K562 (cell line): Measurements from ENCODE around the gene PIM3. TPM values are rescaled to one million over a fixed set of nuclear protein-coding genes. Genes with fewer than 3 reads are reported as not detected.

ENCODE experiments used
- ATAC-seq: fragments of 200-7000 bp; cut with Tn5 transposase; 3 replicates; pipeline ENCODE4 v1.9.1; 2020; ENCODE audit warnings: moderate library complexity
- BruUV-seq: library from RNA; stranded (reverse); fragments of 400-500 nt; replicated peaks from 2 replicates; lab custom pipeline; 2021; lab: Mats Ljungman, UMichigan
- CTCF ChIA-PET: fragments of 300-600 bp; formaldehyde crosslinking; extraction: SDS; loops from one replicate; lab custom pipeline; 2021; ENCODE audit warnings: low intra/inter-chr PET ratio; lab: Yijun Ruan, JAX
- POLR2A ChIA-PET: fragments of 300-600, 350-650 bp; sonication (Branson Sonifier 250); formaldehyde crosslinking; extraction: SDS; loops from one replicate; lab custom pipeline; 2021; ENCODE audit warnings: antibody characterized with exemption, inconsistent platforms; lab: Yijun Ruan, JAX
- DNase-seq, 4 experiments: peaks; one replicate each; pipeline versions ENCODE4 v3.0.0 to v3.0.0-alpha.2; 2011 to 2018; ENCODE audit warnings: low spot score in 3 of 4, mixed read lengths in 3 of 4; ENCODE audit errors: extremely low read depth in 1 of 4
- FAIRE-seq: peaks from 2 replicates; lab custom pipeline; 2011; peaks lifted over from hg19 to GRCh38; lab: Jason Lieb, UNC
- H2AFZ ChIP-seq: 2 replicates; pipeline ENCODE4 v1.6.0; 2011; ENCODE audit warnings: low read depth, low read length, control low read depth, inconsistent platforms
- H3K27ac ChIP-seq: fragments of 200-600 bp; 3 replicates; pipeline ENCODE4 v1.8.0; 2011; ENCODE audit warnings: low read depth, mild to moderate bottlenecking, control low read depth, inconsistent platforms, low read length, moderate library complexity, mixed read lengths; ENCODE audit errors: extremely low read depth
- H3K27me3 ChIP-seq, 2 experiments: fragments of 300-600 bp in 1 of 2; 2 replicates in 1 of 2; 3 replicates in 1 of 2; pipeline versions ENCODE4 v1.6.0 to v1.8.0; 2011; ENCODE audit warnings: inconsistent platforms in 2 of 2, low read length in 2 of 2, mild to moderate bottlenecking in 1 of 2, mixed read lengths in 1 of 2, moderate library complexity in 1 of 2; ENCODE audit not compliant: control insufficient read depth in 2 of 2, insufficient read depth in 2 of 2
- H3K36me3 ChIP-seq: fragments of 300-600 bp; 3 replicates; pipeline ENCODE4 v1.8.0; 2011; ENCODE audit warnings: mild to moderate bottlenecking, low read length, inconsistent platforms; ENCODE audit not compliant: control insufficient read depth, insufficient read depth
- H3K4me1 ChIP-seq, 2 experiments: fragments of 200-600 bp in 1 of 2; replicated peaks in 1 of 2; 2 replicates in 1 of 2; 3 replicates in 1 of 2; pipeline versions ENCODE4 v1.5.1 to v1.8.0; 2011; ENCODE audit warnings: inconsistent platforms in 2 of 2, low read length in 2 of 2, mild to moderate bottlenecking in 1 of 2, mixed read lengths in 1 of 2, moderate library complexity in 1 of 2; ENCODE audit not compliant: control insufficient read depth in 2 of 2, insufficient read depth in 2 of 2
- H3K4me2 ChIP-seq: 2 replicates; pipeline ENCODE4 v1.6.1; 2011; ENCODE audit warnings: low read length, control low read depth, inconsistent platforms, mixed read lengths; ENCODE audit not compliant: insufficient read depth
- H3K4me3 ChIP-seq: fragments of 200-600 bp; sonication (generic), shearing (Covaris generic); 2 replicates; pipeline ENCODE4 v1.5.1; 2016; ENCODE audit warnings: control low read depth, inconsistent platforms
- H3K79me2 ChIP-seq: fragments of 200-600 bp; 3 replicates; pipeline ENCODE4 v1.8.0; 2011; ENCODE audit warnings: low read length, inconsistent platforms; ENCODE audit not compliant: control insufficient read depth, insufficient read depth
- H3K9ac ChIP-seq, 2 experiments: 2 replicates each; pipeline versions ENCODE4 v1.6.0 to v1.6.1; 2011; ENCODE audit warnings: low read depth in 2 of 2, low read length in 2 of 2, control low read depth in 1 of 2, inconsistent platforms in 1 of 2, mild to moderate bottlenecking in 1 of 2, mixed read lengths in 1 of 2; ENCODE audit not compliant: insufficient read depth in 1 of 2
- H3K9me1 ChIP-seq: one replicate; pipeline ENCODE4 v1.6.0; 2011; ENCODE audit warnings: inconsistent platforms, mild to moderate bottlenecking, low read length, moderate library complexity; ENCODE audit not compliant: control insufficient read depth, insufficient read depth
- H3K9me3 ChIP-seq: replicated peaks from 2 replicates; pipeline ENCODE4 v1.5.1; 2011; ENCODE audit warnings: low read depth, low read length, inconsistent platforms; ENCODE audit not compliant: control insufficient read depth, insufficient read depth
- H4K20me1 ChIP-seq: replicated peaks from 2 replicates; pipeline ENCODE4 v1.6.1; 2011; ENCODE audit warnings: low read length, inconsistent platforms, mixed read lengths; ENCODE audit not compliant: control insufficient read depth, insufficient read depth
- ZFP36 ChIP-seq: fragments of 150-350 bp; IDR thresholded peaks from 2 replicates; pipeline ENCODE4 v1.6.1; 2018; ENCODE audit warnings: low read length, low read depth; ENCODE audit not compliant: partially characterized antibody
- WGBS: fragments of 100-300 bp; shearing (Covaris generic); methylation state at CpG from one replicate; pipeline ENCODE4 v1.1.6; 2016; ENCODE audit warnings: low coverage, mixed read lengths; ENCODE audit not compliant: insufficient coverage; ENCODE audit errors: missing lambda C conversion rate; 5-methylcytosine and 5-hydroxymethylcytosine counted together
- in situ Hi-C: fragments of 300-500 bp; cut with MboI; formaldehyde crosslinking; loops from 4 replicates; pipeline ENCODE4 v1.15.0; 2018; ENCODE audit warnings: inconsistent platforms, mixed read lengths
- intact Hi-C: fragments of 100-400 bp; cut with micrococcal nuclease; formaldehyde crosslinking; loops from 2 replicates; pipeline ENCODE4 v1.14.2; 2022
- polyA plus RNA-seq, 8 experiments: library from polyadenylated mRNA; depleted of rRNA in 4 of 8; stranded (reverse) in 5 of 8; unstranded in 3 of 8; fragments of >200 nt; fragmentation: Nextera tagmentation in 2 of 8; fragmentation: Illumina TruSeq in 1 of 8; extraction: Ambion mirVana in 2 of 8; extraction: Trizol in 1 of 8; gene quantifications; 2 replicates each; pipeline versions ENCODE4 v1.2.1 to v1.2.3, GENCODE V29; 2011 to 2014; ENCODE audit warnings: inconsistent platforms in 1 of 8, missing spikeins in 1 of 8
- total RNA-seq, 7 experiments: library from RNA; depleted of rRNA in 6 of 7; stranded (reverse); fragments of >200 nt in 6 of 7; fragmentation: Illumina TruSeq in 2 of 7; extraction: Trizol in 2 of 7; gene quantifications; 2 replicates each; pipeline versions ENCODE4 v1.2.1 to v1.2.3, GENCODE V29; 2011 to 2021; ENCODE audit warnings: low replicate concordance in 1 of 7
- TF ChIP-seq, protein P1 (sequence below): fragments of 450-650 bp; IDR thresholded peaks from 2 replicates; pipeline ENCODE4 v1.6.1; 2016; ENCODE audit warnings: antibody characterized with exemption

PIM3 gene
- total and polyA plus RNA-seq, 9 of the 15 experiments (the other 6 are each of a cell fraction or from before 2014, with no cell fraction given) = 0.24 to 40.5 (median 5.3) TPM

DNA sequence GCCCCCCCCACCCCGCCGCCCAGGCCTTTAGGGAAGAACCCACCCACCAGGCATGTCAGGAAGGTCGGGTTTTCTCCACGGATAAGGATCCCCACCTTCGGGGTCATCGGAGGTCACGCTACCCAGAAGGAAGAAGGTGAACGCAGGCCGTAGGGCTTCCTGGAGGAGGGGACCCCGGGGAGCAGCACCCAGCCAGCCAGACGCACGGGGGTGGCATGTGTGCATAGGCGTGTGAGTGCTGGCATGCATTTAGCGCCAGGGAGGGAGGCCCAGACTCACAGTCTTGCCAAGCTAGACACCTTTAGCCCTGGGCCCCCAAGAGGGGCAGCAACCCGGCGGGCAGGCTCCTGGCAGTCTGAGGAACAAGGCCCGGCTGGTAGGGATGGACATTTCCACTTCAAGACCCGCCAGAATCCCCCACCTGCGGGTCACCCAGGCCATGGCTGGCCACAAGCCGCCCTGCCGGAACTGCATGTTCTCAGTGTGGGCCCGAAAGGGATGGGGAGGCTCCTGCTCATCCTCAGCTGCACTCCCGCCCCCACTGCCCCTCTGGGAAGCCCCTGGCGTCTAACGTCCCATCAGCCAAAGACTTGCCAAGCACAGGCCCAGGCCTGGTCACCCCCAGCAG is 16.7 kb upstream of the PIM3 start:
- no peak overlapping the region for H3K4me2 ChIP-seq
- no peaks in the 10 kb centered on the region for H3K36me3 ChIP-seq
- no peak for DNase-seq
- H2AFZ ChIP-seq = no peak overlapping the region
- H3K9me3 ChIP-seq = no peaks in the 10 kb centered on the region
- H3K79me2 ChIP-seq = no peaks in the 10 kb centered on the region
- intact Hi-C loops (no loop called here), in situ Hi-C loops (no loop called here)
- peak overlapping the region; percentile 68; the same call in 1 of the 3 replicates for H3K27ac ChIP-seq
- H3K27me3 ChIP-seq = no peaks in the 10 kb centered on the region
- 90% methylated on average over 12 of the region's 25 CpGs for WGBS
- no peak for FAIRE-seq
- no peak overlapping the region for H3K4me3 ChIP-seq
- H3K9ac ChIP-seq = 0 out of 4 replicates have a peak overlapping the region, but pooled peaks of 1 of the 2 experiments have one; percentile 7
- ATAC-seq = no peak
- BruUV-seq = no TSS peak
- POLR2A ChIA-PET = interaction anchor here (0.6 to 0.9 kb wide), 2 partner anchors 15 to 16 kb away, joined by 3 to 5 read pairs; no protein-coding TSS in a partner anchor
- H3K9me1 ChIP-seq = no peaks in the 10 kb centered on the region
- CTCF ChIA-PET = no interaction called here
- peaks cover 8 to 66% of the 10 kb centered on the region in 2 experiments; a peak in 3 of 5 replicates for H3K4me1 ChIP-seq
- TF ChIP-seq, protein P1, sequence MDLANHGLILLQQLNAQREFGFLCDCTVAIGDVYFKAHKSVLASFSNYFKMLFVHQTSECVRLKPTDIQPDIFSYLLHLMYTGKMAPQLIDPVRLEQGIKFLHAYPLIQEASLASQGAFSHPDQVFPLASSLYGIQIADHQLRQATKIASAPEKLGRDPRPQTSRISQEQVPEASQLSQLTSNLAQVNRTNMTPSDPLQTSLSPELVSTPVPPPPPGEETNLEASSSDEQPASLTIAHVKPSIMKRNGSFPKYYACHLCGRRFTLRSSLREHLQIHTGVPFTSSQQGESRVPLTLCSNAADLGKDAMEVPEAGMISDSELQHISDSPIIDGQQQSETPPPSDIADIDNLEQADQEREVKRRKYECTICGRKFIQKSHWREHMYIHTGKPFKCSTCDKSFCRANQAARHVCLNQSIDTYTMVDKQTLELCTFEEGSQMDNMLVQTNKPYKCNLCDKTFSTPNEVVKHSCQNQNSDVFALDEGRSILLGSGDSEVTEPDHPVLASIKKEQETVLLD = no peak
- peak; percentile 44 for TF ChIP-seq ZFP36
- no peaks in the 10 kb centered on the region for H4K20me1 ChIP-seq
